ENCODE measurements around the gene DLGAP1.

Gene DLGAP1

GRCh38 chr18:4236940-4237663 is 218.0 kb downstream of the DLGAP1 start:
- H3K4me1 ChIP-seq (ENCODE audit: control insufficient read depth, insufficient read depth, low read length, poor library complexity, severe bottlenecking), result no peaks in the 10 kb centered on the region
- H3K9me3 ChIP-seq (ENCODE audit: control insufficient read depth, low read length), result no peaks in the 10 kb centered on the region
- no peak overlapping the region for H3K4me3 ChIP-seq (ENCODE audit: insufficient read depth, low read depth, low read length, poor library complexity, severe bottlenecking)
- H3K27ac ChIP-seq (ENCODE audit: insufficient read depth, low read length, poor library complexity, severe bottlenecking), result no peak overlapping the region
- no peaks in the 10 kb centered on the region for H3K27me3 ChIP-seq (replicated peaks; ENCODE audit: control insufficient read depth, insufficient read depth, low read length, poor library complexity, severe bottlenecking)
- no peaks in the 10 kb centered on the region for H3K36me3 ChIP-seq (ENCODE audit: control insufficient read depth, insufficient read depth, low read length)
- no peak for DNase-seq

DNA sequence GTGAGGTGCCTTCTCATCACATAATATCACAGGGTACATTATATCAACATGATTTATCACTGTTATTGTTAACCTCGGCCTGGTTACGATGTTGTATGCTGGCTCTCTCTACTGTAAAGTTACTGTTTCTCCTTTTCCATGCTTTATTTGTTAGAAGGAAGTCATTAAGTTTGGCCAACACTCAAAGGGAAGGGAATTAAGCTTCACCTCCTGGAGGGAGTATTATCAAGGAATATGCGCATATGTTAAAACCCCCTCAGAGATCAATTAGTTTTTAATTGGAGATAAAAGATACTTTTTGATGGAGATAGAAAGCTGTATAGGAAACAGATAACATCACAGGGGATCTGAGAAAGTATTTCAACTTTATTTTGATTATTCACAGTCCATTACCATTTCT is 221.6 kb downstream of the DLGAP1 start:
- H3K27me3 ChIP-seq (replicated peaks; ENCODE audit: control insufficient read depth, insufficient read depth, low read length, poor library complexity, severe bottlenecking), result no peaks in the 10 kb centered on the region
- no peak for DNase-seq
- H3K27ac ChIP-seq (ENCODE audit: insufficient read depth, low read length, poor library complexity, severe bottlenecking), result no peak overlapping the region
- no peaks in the 10 kb centered on the region for H3K9me3 ChIP-seq (ENCODE audit: control insufficient read depth, low read length)
- no peak overlapping the region for H3K4me3 ChIP-seq (ENCODE audit: insufficient read depth, low read depth, low read length, poor library complexity, severe bottlenecking)
- no peaks in the 10 kb centered on the region for H3K4me1 ChIP-seq (ENCODE audit: control insufficient read depth, insufficient read depth, low read length, poor library complexity, severe bottlenecking)
- H3K36me3 ChIP-seq (ENCODE audit: control insufficient read depth, insufficient read depth, low read length), result no peaks in the 10 kb centered on the region

- no peak for DNase-seq
- no peaks in the 10 kb centered on the region for H3K36me3 ChIP-seq (ENCODE audit: control insufficient read depth, insufficient read depth, low read length)
- H3K4me1 ChIP-seq (ENCODE audit: control insufficient read depth, insufficient read depth, low read length, poor library complexity, severe bottlenecking), result no peaks in the 10 kb centered on the region
- H3K9me3 ChIP-seq (ENCODE audit: control insufficient read depth, low read length), result no peaks in the 10 kb centered on the region
- H3K27me3 ChIP-seq (replicated peaks; ENCODE audit: control insufficient read depth, insufficient read depth, low read length, poor library complexity, severe bottlenecking), result no peaks in the 10 kb centered on the region
- H3K27ac ChIP-seq (ENCODE audit: insufficient read depth, low read length, poor library complexity, severe bottlenecking), result no peak overlapping the region
- H3K4me3 ChIP-seq (ENCODE audit: insufficient read depth, low read depth, low read length, poor library complexity, severe bottlenecking), result no peak overlapping the region
Measured at GRCh38 chr18:4232656-4233055, 222.5 kb downstream of the DLGAP1 start.

DNA sequence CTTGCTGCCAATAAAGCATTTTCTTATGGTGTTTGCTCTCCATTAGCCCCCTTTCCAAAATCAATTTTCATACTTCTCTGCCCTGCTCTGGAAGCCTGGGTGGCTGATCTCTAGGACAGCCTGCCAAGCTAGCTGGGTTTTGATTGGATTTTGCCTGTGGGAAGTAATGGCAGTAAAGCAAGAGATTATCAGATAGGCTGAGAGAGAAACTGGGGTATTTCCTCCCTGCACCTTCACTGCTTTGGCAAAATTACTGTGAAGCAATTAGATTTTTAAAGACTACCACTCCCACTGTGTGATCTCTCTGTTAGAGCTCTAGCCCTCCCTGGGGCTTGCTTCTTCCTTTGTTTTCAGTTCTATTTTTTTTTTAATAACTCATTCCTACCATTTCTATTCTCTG is 223.8 kb downstream of the DLGAP1 start:
- Histone ChIP-seq H3K9me3 (ENCODE audit: control insufficient read depth, low read length) (no peaks in the 10 kb centered on the region), H3K36me3 (ENCODE audit: control insufficient read depth, insufficient read depth, low read length) (no peaks in the 10 kb centered on the region), H3K4me3 (ENCODE audit: insufficient read depth, low read depth, low read length, poor library complexity, severe bottlenecking) (no peak overlapping the region), H3K27ac (ENCODE audit: insufficient read depth, low read length, poor library complexity, severe bottlenecking) (no peak overlapping the region), H3K4me1 (ENCODE audit: control insufficient read depth, insufficient read depth, low read length, poor library complexity, severe bottlenecking) (no peaks in the 10 kb centered on the region), H3K27me3 (replicated peaks; ENCODE audit: control insufficient read depth, insufficient read depth, low read length, poor library complexity, severe bottlenecking) (no peaks in the 10 kb centered on the region)
- no peak for DNase-seq

GRCh38 chr18:4230450-4231168 is 224.5 kb downstream of the DLGAP1 start:
- Histone ChIP-seq H3K4me3 (ENCODE audit: insufficient read depth, low read depth, low read length, poor library complexity, severe bottlenecking) (no peak overlapping the region), H3K27me3 (replicated peaks; ENCODE audit: control insufficient read depth, insufficient read depth, low read length, poor library complexity, severe bottlenecking) (no peaks in the 10 kb centered on the region)

GRCh38 chr18:4224031-4224704 is 230.9 kb downstream of the DLGAP1 start:
- DNase-seq, result no peak
- H3K27ac ChIP-seq (ENCODE audit: insufficient read depth, low read length, poor library complexity, severe bottlenecking), result no peak overlapping the region
- no peak overlapping the region for H3K4me3 ChIP-seq (ENCODE audit: insufficient read depth, low read depth, low read length, poor library complexity, severe bottlenecking)
- no peaks in the 10 kb centered on the region for H3K9me3 ChIP-seq (ENCODE audit: control insufficient read depth, low read length)
- no peaks in the 10 kb centered on the region for H3K27me3 ChIP-seq (replicated peaks; ENCODE audit: control insufficient read depth, insufficient read depth, low read length, poor library complexity, severe bottlenecking)
- no peaks in the 10 kb centered on the region for H3K36me3 ChIP-seq (ENCODE audit: control insufficient read depth, insufficient read depth, low read length)
- H3K4me1 ChIP-seq (ENCODE audit: control insufficient read depth, insufficient read depth, low read length, poor library complexity, severe bottlenecking), result no peaks in the 10 kb centered on the region

More at GRCh38 chr18:4230450-4231168, 224.5 kb downstream of the DLGAP1 start:
- no peak for DNase-seq
- Histone ChIP-seq H3K4me1 (ENCODE audit: control insufficient read depth, insufficient read depth, low read length, poor library complexity, severe bottlenecking) (no peaks in the 10 kb centered on the region), H3K36me3 (ENCODE audit: control insufficient read depth, insufficient read depth, low read length) (no peaks in the 10 kb centered on the region), H3K9me3 (ENCODE audit: control insufficient read depth, low read length) (no peaks in the 10 kb centered on the region), H3K27ac (ENCODE audit: insufficient read depth, low read length, poor library complexity, severe bottlenecking) (no peak overlapping the region)

DNA sequence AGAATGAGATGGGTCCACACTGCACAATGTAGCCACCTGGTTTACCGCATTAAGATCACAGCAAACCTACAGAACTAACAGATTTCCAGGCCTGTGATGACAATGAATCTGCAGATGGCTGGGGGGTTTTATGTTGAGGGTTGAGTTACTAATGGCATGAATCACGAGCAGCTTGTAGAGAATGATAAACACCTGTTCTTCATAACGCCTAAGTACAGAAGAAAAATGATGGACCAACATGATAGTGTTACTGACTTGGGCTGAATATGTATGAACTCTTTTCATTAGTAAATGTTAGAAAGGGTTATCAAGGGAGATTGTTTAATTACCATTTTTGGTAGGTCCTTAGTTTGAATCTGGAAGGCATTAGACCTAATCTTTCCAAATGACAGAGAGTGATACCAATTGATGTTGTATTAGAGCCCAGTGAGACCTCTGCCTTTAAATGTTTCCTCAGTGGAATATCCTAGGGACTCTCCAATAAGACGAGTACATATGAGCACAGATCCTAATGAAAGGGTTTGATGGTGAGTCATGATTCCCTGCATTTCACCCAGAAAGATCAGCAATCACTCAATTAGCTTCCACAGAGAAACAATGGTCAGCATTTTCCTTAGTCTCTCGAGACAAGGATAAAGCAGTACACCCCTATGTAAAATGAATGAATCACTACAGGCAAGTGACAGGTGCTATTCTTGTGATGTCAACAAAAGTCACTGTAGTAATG is 243.8 kb downstream of the DLGAP1 start:
- H3K27me3 ChIP-seq (replicated peaks; ENCODE audit: control insufficient read depth, insufficient read depth, low read length, poor library complexity, severe bottlenecking), result no peaks in the 10 kb centered on the region
- H3K4me3 ChIP-seq (ENCODE audit: insufficient read depth, low read depth, low read length, poor library complexity, severe bottlenecking), result no peak overlapping the region
- DNase-seq, result no peak
- H3K4me1 ChIP-seq (ENCODE audit: control insufficient read depth, insufficient read depth, low read length, poor library complexity, severe bottlenecking), result no peaks in the 10 kb centered on the region
- no peaks in the 10 kb centered on the region for H3K36me3 ChIP-seq (ENCODE audit: control insufficient read depth, insufficient read depth, low read length)
- H3K27ac ChIP-seq (ENCODE audit: insufficient read depth, low read length, poor library complexity, severe bottlenecking), result no peak overlapping the region
- no peaks in the 10 kb centered on the region for H3K9me3 ChIP-seq (ENCODE audit: control insufficient read depth, low read length)

- Histone ChIP-seq H3K36me3 (ENCODE audit: control insufficient read depth, insufficient read depth, low read length) (no peaks in the 10 kb centered on the region), H3K27ac (ENCODE audit: insufficient read depth, low read length, poor library complexity, severe bottlenecking) (no peak overlapping the region), H3K4me1 (ENCODE audit: control insufficient read depth, insufficient read depth, low read length, poor library complexity, severe bottlenecking) (no peaks in the 10 kb centered on the region), H3K9me3 (ENCODE audit: control insufficient read depth, low read length) (no peaks in the 10 kb centered on the region), H3K4me3 (ENCODE audit: insufficient read depth, low read depth, low read length, poor library complexity, severe bottlenecking) (no peak overlapping the region), H3K27me3 (replicated peaks; ENCODE audit: control insufficient read depth, insufficient read depth, low read length, poor library complexity, severe bottlenecking) (no peaks in the 10 kb centered on the region)
- DNase-seq, result no peak
Measured at GRCh38 chr18:4208366-4208765, 246.7 kb downstream of the DLGAP1 start.

GRCh38 chr18:4207383-4207985 is 247.6 kb downstream of the DLGAP1 start:
- Histone ChIP-seq H3K9me3 (ENCODE audit: control insufficient read depth, low read length) (no peaks in the 10 kb centered on the region), H3K4me1 (ENCODE audit: control insufficient read depth, insufficient read depth, low read length, poor library complexity, severe bottlenecking) (no peaks in the 10 kb centered on the region), H3K4me3 (ENCODE audit: insufficient read depth, low read depth, low read length, poor library complexity, severe bottlenecking) (no peak overlapping the region), H3K27me3 (replicated peaks; ENCODE audit: control insufficient read depth, insufficient read depth, low read length, poor library complexity, severe bottlenecking) (no peaks in the 10 kb centered on the region), H3K27ac (ENCODE audit: insufficient read depth, low read length, poor library complexity, severe bottlenecking) (no peak overlapping the region), H3K36me3 (ENCODE audit: control insufficient read depth, insufficient read depth, low read length) (no peaks in the 10 kb centered on the region)
- no peak for DNase-seq

All from effector memory CD4-positive, alpha-beta T cell (primary cell).